HG03066 (cell line): Measurements from ENCODE around the gene FAM9C.

Experiments
- ATAC-seq: cut with Tn5 transposase; IDR thresholded peaks from one replicate; pipeline ENCODE4 v1.9.1; 2021; ENCODE audit warnings: low read depth; ENCODE audit not compliant: unreplicated experiment

FAM9C gene

DNA sequence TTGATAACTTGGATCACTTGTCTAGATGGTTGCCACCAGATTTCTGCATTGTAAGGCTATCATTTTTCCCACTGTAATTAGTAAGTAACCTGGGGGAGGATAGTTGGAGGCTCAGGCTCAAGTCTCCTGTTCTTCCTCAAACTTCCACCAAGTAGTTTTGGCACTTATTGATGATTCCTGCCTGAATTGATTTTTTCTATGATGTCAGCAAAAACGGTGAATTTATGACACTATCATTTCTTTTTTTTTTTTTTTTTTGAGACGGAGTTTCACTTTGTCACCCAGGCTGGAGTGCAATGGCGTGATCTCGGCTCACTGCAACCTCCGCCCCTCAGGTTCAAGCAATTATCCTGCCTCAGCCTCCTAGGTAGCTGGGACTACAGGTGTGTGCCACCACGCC, 57.1 kb downstream of the FAM9C start:
- ATAC-seq = no peak

DNA sequence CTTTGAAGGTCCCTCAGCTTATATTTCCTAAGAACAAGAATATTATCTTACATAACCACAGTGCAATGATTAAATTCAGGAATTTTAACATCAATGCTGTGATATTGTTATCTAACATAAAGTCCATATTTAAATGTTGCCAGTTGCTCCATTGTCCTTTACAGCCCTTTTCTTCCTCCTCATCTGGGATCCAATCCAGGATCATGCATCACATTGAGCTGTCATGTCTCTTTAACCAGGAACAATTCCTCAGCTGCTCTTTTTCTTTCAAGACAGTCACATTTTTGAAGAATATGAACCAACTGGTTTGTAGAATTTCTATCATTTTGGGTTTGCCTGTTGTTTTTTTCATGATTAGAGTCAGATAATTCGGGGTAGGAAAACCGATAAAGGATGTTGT, 57.5 kb downstream of the FAM9C start:
- ATAC-seq = no peak

DNA sequence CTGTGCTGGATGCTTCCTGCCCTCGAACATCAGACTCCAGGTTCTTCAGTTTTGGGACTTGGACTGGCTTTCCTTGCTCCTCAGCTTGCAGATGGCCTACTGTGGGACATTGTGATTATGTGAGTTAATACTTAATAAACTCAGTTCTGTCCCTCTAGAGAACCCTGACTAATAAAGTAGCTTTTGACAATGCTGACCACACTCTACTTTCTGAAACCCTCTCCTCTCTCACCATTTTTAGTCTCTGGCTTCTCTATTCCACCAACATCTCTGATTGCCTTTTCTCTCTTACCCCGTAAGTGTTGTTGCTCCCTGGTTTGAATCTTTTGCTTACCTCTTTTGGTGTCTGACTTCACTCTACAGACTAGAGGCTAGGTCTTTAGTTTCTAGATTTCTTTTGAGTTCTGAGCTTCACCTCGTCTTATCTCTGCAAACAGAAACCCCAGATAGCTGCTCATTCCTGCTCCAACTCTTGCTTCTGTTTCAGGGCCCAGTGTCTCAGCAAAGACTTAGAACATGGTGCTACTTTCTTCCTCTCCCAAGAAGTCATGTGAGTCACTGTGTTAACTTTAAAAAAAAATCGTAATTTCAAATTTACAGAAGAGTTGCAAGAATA, 58.1 kb downstream of the FAM9C start:
- no peak for ATAC-seq
